GM12875 (cell line): ENCODE results near the gene FAM13C.

Experiments
- H3K4me3 ChIP-seq: one replicate; pipeline ENCODE4 v1.5.1; 2011; ENCODE audit warnings: low read depth, low read length, control low read depth
- TF ChIP-seq, protein P1 (sequence below): IDR thresholded peaks from 2 replicates; pipeline ENCODE4 v1.5.1; 2011; ENCODE audit warnings: low read depth, mild to moderate bottlenecking, control low read depth, inconsistent platforms, low read length, moderate library complexity, borderline replicate concordance; ENCODE audit not compliant: insufficient read depth

The FAM13C gene

DNA sequence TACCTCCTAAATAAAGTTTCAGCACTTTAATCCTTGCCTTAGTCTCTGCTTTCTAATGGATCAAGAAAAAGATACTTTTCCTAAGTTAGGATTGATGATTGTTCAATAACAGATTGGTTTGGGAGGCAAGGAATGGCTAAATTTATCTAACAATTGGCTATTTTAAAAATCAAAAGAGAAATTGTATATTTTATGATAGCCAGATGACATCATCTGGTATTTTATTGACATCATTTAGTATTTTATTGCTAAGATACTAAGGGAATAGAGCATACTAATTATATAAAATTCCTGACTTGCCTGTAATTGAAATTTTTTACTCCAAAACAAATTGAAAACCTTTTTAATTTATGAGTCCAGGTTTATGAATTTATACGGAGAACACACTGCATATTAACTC, 19.3 kb upstream of the FAM13C start:
- no peak overlapping the region for H3K4me3 ChIP-seq
- TF ChIP-seq, protein P1, sequence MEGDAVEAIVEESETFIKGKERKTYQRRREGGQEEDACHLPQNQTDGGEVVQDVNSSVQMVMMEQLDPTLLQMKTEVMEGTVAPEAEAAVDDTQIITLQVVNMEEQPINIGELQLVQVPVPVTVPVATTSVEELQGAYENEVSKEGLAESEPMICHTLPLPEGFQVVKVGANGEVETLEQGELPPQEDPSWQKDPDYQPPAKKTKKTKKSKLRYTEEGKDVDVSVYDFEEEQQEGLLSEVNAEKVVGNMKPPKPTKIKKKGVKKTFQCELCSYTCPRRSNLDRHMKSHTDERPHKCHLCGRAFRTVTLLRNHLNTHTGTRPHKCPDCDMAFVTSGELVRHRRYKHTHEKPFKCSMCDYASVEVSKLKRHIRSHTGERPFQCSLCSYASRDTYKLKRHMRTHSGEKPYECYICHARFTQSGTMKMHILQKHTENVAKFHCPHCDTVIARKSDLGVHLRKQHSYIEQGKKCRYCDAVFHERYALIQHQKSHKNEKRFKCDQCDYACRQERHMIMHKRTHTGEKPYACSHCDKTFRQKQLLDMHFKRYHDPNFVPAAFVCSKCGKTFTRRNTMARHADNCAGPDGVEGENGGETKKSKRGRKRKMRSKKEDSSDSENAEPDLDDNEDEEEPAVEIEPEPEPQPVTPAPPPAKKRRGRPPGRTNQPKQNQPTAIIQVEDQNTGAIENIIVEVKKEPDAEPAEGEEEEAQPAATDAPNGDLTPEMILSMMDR: no peak

DNA sequence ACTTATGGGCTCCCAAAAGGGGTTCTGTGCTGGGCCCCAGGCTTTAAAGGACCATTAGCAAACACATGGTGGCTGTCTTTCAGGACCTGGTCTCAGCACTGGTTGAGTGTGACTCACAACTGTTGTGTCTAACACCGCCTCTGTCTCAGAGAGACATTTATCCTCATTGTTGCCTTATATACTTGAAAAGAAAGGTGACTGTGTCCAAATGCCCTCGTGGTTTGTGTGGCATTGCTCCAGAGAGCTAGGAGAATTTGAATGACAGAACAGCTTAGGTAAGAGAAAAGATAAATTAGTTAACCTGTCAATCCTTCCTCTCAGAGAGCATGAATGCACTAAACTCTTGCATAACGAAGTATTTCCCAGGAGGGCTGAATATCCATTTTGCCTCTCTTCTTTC, 14.5 kb upstream of the FAM13C start:
- TF ChIP-seq, protein P1: no peak
- no peak overlapping the region for H3K4me3 ChIP-seq

DNA sequence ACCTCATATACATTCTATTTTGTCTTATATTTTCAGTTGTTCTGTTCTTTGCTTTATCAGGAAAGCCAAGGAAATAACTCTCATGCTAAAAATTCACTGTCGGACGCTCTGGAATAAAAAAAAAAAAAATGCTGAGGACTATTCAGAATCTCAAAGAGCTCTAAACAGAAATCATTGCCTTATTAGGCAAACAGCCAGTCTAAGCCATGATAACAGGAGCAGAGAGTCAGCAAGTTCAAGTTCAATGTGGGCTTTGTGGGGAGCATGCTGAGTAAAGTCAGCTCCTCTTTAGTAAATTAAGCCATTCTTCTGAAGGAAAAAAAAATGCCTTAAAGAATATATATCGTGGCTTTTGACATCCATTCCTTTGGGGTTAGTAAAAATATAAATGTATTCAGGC, 13.6 kb upstream of the FAM13C start:
- TF ChIP-seq, protein P1: no peak

DNA sequence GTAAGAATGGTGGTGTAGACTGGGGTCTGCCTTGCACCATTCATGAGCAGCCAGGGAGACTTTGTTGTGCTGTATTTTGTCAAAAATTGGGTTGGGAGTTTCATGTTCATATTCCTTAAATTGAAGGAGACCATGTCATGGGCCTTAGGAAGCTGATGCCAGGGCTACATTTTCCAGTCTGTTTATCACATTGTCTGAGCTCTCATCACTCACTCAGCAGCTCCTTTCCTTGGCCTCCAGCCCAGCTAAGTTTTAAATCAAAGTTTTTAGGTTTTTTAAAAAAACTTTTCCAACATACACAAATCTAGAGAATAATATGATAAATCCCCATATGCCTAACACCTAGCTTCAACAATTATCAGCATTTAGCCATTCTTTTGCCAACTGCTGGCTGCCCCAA, 12.6 kb upstream of the FAM13C start:
- TF ChIP-seq, protein P1: no peak
- no peak overlapping the region for H3K4me3 ChIP-seq

More for the DNA sequence above, 13.6 kb upstream of the FAM13C start:
- H3K4me3 ChIP-seq: no peak overlapping the region

DNA sequence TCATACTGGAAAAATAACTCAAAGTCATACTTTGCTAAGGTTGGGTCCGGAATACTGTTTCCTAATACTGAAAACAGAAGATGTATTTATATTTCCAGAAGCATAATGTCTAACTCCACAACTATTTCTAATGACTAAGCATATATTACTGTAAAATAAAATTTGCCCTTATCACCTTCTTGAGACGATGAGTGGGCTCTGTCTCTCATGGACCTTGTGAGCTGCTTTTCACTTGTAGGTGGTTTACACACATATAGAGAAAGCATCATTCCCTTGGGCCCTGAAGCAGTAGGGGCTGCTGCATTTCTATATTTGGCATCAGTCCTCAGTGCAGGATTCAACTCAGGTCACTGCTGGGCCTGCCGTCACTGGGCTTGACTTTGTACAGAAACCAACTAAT, 10.7 kb upstream of the FAM13C start:
- TF ChIP-seq, protein P1: no peak
- no peak overlapping the region for H3K4me3 ChIP-seq

DNA sequence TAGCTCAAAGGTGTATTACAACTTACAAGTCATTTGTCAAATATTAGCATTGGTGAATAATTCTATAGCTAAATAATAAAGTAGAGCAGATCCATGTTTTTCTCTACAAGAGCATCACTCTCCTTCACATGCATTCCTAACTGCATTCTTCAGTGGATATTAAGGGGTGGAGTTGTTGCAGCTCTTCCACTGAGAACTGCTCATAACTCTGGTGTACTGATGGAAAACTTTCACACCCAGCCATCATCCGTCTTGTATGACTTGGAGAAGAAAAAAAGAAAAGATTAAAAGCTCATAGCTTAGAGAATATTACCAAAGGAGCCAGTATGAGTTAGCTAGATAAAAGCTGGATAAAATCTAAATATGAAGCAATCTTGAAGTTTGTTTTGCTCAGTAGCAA, 10.2 kb upstream of the FAM13C start:
- TF ChIP-seq, protein P1: no peak
- no peak overlapping the region for H3K4me3 ChIP-seq

DNA sequence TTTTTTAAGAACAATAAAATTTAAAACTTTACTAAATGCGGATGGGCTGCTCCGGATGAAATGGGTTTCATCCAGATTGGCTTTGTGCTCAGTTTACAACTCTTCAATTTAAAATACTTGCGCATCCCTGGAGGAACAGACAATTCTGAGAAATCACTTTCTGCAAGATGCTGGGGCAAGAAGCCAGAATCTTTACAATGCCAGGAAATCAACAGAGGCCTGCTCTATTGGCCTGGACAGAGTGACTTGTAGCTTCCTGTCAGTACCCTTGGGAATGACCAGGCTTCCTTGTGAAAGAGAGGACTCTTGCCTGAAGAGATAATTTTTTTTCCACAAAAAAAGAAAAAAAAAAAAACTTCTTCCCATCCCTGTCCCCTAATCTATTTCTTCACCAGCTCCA, 3.9 kb upstream of the FAM13C start:
- H3K4me3 ChIP-seq: no peak overlapping the region
- TF ChIP-seq, protein P1: no peak
